Non-pigmented ciliary epithelial cell (primary cell): ENCODE results near the gene RNF175.
"Not testable (repeated sequence)": the region's sequence is repeated elsewhere in the genome, so short reads cannot be mapped to it uniquely, and the experiment has no call there.

Experiments
- DNase-seq: peaks from one replicate; pipeline ENCODE4 v3.0.0-alpha.2; 2010; ENCODE audit warnings: low read depth

Gene RNF175

GRCh38 chr4:153676984-153677383 lies 82.8 kb downstream of the RNF175 start:
- DNase-seq = peak; percentile 73

- peak; percentile 28 for DNase-seq
Observed at GRCh38 chr4:153676486-153676885, 83.3 kb downstream of the RNF175 start.

- DNase-seq = no peak
Observed at GRCh38 chr4:153669838-153670237, 90.0 kb downstream of the RNF175 start.

DNA sequence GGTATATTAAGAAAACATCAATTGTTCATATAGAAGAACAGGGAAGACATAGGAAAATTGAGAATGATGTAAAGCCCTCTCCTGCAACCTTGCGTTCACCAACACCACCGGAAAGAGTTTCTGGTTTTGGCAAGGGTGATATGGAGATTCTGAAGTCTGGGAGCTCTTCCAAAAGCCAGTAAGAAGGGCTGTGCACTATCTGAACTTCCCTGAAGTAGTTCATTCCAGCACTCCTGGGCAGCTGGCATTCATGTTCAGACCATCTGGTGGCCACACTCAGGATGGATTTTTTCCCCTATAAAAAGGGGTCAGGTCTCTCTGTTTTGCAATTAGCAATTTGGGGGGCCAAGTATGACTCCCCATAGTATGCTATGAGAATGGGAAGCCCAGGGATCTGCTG lies 91.2 kb downstream of the RNF175 start:
- DNase-seq = no peak

GRCh38 chr4:153666505-153666904 lies 93.3 kb downstream of the RNF175 start:
- not testable (repeated sequence) for DNase-seq

DNA sequence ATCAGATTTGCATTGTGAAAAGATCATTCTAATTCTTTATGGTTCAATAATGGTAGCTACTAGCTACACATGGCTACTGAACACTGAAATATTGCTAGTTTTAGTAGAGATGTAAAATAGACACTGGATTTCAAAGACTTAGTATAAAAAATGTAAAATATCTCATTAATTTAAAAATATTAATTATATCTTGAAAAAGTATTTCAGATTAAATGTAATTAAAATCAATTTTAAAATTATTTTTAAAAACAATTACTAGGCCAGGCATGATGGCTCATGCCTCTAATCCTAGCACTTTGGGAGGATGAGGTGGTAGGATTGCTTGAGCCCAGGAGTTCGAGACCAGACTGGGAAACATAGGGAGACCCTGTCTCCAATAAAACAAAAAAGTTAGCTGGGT lies 96.2 kb downstream of the RNF175 start:
- DNase-seq = no peak

DNA sequence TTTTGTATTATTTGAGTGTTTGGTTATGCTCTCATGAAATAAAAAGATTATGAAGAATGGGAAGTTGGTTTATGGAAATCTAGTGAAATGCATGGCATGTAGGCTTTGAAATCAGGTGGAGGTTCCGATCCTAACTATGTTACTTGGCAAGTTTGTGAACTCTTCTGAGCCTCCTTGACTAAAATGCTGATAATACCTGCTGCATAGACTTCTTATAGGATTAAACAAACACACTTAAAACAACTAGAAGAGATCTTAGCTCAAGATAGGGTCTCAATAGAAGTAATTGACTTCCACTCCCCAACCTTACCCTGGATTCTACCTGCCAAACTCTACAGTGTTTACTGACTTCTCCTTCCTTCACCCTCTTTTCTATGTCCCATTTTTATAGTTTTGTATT lies 97.9 kb downstream of the RNF175 start:
- no peak for DNase-seq

DNA sequence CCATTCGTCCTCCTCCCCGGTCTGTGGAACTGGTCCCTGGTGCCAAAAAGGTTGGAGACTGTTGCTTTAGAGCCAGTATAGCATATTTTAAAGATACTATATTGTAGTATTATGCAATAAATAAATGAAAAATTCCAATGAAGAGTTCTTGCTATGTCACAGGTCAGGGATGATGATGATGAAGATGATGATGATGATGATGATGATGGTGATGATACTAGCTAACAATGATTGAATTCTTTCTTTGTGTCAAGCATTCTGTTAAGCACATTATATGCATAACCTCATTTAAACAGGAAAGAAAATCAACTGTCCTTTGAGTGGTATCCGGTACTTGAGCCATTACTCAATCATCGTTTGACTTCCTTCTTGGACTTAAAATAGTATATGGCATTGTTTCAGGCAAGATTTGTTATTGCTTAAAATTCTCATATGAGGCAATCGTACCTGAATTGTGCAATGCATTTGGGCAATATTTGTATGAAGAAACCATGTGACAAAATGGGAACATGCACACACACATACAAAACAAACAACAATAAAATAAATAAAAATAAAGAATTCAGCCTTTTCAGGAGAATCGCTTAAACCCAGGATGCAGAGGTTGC lies 98.5 kb downstream of the RNF175 start:
- DNase-seq = no peak
